Head of caudate nucleus (tissue), 42 donors: ENCODE results near the gene MCTP1.
A peak's percentile ranks its signal among the peaks of the same experiment; 100 is the strongest.
"Not testable (repeated sequence)": the region's sequence is repeated elsewhere in the genome, so short reads cannot be mapped to it uniquely, and the experiment has no call there.

Experiments used
- DNase-seq, 42 donors: peaks; one replicate each; pipeline versions ENCODE4 v3.0.0 to v3.0.0-alpha.2; 2020 to 2021; ENCODE audit warnings: mixed read lengths in 7 of 42
- intact Hi-C: fragments of 100-400 bp; cut with DNase I; formaldehyde crosslinking; loops from one replicate; pipeline ENCODE4 v1.15.0; 2022

MCTP1 gene

DNA sequence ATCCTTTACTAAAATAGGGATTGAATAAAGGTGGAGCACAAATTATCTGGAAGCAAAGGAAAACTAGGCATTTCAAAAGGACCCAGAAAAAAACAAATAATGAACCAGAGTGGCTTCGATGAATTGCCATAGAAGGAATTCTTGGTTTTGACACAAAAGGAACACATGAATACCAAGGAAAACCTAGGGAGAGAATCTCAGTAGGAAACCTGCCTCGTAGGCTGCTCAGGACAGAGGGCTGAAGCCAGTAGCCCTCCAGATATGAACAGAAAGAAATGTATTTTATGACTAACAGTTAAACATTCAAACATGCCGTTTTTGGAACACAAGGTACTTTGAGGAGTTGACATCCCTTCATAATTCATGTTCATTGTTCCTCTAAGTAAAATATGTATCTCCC is 420.9 kb downstream of the MCTP1 start:
- no peak for DNase-seq
- intact Hi-C loops = no loop called here

DNA sequence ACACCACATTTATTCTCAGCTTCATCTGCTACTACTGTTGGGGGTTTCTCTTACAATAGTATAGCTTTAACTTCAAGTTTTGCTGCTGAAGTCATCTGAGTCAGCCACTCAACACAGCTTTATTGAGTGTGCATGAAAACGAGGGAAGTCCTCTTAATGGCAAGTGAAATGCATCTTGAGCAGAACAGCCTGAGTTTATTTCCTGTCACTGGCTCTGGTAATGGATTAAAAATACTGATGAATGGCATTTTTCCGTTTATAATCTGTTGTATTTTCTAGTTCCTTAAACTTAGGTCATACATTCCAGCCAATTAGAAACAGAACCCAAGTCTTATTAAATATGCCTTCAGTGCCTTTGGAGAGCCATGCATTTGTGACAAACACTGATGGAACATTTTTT is 427.8 kb downstream of the MCTP1 start:
- intact Hi-C loops = no loop called here
- no peak for DNase-seq

DNA sequence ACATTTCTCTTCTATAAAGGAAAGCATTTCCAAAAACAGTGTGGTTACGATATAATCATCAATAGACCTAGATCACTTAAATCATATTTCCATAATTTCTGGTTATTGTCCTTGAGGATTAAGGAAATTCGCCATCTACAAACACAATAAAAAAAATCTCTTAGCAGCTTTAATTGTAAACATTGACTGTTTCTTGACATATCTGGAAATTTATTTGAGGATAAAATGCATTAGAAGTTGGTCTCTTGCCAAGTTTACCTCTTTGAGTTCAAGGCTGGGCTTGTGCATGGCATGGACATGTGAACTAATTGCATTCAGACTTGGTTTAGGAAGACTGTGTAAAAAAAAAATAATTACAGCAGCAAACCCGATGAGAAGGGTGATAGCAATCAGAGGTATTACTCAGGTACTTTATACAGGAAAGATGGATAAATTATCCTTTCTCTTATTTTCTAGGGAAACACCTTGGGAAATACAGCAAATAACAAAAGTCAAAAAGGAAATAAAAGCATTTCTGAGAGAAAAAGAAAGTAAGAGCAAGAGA is 428.6 kb downstream of the MCTP1 start:
- intact Hi-C loops = no loop called here
- no peak for DNase-seq

DNA sequence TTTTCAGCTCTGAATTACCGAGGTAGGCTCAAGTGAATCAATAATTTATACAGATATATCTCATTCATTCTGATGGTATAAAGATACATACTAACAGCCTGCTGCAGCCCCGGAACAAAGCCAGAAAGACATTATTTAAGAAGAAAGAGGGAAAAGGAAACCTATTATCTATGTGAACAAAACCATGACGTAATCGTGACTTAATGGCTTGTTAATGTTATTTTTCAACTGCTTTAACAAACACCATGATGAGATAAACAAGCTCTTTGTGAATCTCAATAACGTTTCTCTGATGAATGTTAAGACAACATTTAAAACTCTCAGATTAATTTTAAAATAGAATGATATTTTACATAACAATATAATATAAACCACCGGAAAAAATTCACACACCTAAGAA is 429.4 kb downstream of the MCTP1 start:
- no peak for DNase-seq

DNA sequence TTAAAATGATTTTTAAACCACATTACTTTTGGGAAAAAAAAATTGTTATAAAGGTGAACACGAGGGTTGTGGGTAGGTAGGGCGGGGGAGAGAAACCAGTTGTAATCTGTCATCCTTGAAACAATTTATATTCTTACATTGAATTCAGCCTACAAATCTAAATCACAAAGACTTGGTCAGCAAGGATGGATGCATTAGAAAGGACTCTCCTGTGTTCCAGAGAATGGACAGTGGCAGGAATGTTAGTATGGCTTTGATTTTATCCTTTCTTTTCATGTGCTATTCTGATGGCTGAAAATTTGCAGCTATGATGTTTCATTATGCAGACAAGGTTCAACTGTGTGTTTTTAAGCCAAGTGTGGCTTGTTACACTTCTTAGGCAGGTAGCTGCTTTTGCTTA is 431.8 kb downstream of the MCTP1 start:
- DNase-seq = no peak

More for the DNA sequence above, 429.4 kb downstream of the MCTP1 start:
- intact Hi-C loops = no loop called here

DNA sequence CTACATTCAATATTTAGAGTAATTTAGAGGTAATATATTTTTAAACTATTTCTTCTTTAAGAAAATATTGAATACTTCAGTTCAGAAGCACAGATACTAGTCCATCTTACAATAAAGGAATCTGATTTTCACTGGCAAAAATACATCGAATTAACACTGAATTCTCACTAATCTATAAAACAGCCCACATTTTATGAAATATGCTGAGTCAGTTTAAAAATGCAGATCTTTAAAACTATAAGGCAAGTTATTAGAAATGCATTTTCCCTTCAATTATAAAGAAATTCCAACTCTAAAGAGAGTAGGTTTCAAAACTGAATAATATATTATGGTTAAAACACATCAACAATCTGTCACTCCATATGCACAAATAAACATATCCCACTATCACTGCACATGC is 433.9 kb downstream of the MCTP1 start:
- intact Hi-C loops = no loop called here
- DNase-seq = no peak

More for the DNA sequence above, 431.8 kb downstream of the MCTP1 start:
- intact Hi-C loops = no loop called here

DNA sequence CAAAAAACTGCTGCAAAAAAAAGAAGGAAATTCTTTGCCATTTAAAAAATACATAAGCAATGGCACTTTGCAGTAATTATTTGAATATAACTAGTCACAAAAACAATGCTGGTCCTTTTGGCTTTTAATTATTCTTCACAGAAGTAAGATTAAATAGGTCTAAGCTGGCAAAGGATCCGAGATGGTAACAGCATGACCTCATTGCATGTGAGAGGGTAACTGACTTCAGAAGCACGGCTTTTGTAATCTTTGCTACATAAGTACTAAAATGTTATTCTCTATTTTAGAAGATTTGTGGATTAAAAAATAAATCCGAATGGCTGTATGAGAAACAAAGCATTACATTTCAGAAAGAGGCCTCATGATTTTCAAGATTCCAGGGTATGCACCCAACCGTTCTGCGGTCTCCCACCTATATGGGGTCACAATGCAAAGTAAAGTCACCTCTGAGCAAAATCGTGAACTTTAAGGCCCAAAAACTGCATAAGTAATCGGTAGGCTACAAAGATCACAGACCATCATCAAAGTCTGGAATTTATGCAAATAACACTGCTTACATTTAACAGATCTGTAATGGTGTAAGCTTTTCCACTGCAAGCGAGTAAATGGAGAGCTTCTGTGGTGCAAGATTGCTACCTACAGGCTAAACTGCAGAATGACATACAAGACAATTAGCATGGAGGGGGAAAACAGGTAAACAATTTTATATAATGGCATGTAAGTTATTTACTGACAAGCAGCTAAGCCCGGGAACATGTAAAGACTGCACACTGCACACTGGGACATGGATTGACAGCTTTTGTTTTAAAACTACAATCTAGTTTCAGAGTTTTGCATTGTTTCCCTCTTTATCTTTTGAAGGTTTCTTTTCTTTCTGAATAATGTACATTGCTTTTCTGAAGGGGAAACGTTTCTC is 434.8 kb downstream of the MCTP1 start:
- DNase-seq = peak in 12 of 42 donors; percentile 7 to 63 (median 28)
- intact Hi-C loops = no loop called here

DNA sequence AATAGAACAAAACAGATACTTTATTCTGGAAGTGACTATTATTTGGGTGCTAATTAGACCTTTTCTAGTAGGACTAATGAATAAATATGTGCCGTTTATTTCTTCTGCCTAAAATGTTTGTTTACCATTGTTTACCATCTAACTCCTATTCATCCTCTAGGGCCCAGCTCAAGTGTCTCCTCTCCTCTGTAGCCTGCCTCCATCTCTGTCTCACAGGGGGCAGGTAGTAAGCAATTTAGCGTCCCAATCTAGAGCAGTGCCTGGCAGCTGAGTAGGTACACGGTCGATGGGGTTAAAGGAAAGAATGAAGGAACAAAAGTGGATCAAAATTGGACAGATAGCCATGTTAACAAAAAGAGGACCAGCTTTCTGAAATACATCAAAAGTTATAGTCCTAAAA is 435.6 kb downstream of the MCTP1 start:
- DNase-seq = no peak
- intact Hi-C loops = no loop called here

DNA sequence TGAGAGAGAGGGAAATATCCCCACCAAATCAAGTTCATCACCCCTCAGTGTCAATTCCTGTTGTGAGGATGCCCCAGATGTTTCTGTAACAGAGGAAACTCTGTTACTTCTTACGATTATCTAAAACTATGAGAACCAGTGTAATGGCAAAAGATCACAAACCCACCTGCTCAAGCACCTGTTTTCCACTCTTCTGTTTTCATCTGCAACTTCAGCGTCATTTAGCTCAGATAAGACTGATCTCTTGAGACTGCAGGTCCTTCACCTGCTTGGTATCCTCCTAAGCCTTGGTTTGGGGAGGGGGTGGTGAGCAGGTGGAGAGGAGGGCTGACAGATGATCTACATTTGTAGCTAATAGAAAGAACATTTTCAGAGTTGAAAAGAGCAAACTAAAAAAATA is 437.2 kb downstream of the MCTP1 start:
- intact Hi-C loops = no loop called here
- DNase-seq = no peak

DNA sequence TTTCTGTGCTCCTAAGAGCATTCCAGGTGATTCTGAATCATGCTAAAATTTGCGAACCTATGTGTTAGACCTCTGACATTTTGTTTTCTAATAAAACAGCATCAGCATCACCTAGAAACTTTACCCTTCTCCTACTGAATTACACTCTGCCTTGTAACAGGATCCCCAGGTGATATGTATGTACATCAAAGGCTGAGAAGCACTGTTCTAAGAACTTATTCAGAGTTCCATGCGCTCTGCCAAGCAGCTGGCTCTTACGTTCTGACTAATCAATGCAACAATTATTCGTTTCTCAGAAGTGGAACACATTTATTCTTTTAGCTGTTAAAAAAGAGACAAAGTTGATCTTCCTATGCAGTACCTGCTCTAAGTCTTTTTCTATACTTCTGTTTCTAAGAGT is 437.9 kb downstream of the MCTP1 start:
- intact Hi-C loops = no loop called here
- no peak for DNase-seq

DNA sequence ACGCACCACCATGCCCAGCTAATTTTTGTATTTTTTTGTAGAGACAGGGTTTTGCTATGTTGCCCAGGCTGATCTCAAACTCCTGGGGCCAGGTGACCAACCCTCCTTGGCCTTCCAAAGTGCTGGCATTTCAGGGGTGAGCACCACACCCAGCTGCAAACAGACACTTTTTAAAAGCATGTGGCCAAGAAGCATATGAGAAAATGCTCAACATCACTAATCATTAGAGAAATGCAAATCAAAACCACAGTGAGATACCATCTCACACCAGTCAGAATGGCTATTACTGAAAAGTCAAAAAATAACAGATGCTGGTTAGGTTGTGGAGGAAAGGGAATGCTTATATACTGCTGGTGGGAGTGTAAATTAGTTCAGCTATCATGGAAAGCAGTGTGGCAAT is 439.2 kb downstream of the MCTP1 start:
- intact Hi-C loops = not testable (repeated sequence)

DNA sequence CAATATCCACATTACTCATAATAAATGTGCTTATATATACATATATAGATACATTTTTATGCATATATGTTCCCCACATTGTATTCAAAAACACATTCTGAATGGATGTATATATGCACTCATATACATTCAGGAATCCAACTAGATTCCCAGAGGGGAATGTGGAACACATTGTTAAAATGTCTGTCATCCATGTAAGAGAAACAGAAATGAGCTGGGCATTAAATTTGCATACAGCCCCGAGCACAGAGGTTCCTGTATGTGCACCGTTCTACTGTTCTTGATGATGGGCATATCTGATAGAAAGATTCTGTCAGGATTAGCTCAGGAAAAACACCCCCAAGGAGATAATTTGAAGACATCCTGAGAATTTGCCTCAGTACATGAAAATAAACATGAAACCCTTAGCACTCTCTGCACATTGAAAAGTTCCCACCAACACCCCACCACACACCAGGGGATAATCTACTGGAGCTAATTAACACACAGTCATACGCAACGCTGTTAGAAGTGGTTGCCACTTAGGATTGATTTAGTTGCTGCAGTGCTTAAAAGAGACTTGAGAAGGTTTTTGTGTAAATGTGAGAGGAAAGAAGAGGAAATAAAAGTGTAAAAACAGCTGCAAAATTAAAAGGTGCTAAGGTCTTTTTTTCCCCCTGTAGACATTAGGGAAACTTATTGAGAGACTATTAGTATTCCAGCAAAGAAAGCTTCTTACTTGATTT is 443.1 kb downstream of the MCTP1 start:
- intact Hi-C loops = no loop called here
- no peak for DNase-seq

More for the DNA sequence above, 439.2 kb downstream of the MCTP1 start:
- not testable (repeated sequence) for DNase-seq

DNA sequence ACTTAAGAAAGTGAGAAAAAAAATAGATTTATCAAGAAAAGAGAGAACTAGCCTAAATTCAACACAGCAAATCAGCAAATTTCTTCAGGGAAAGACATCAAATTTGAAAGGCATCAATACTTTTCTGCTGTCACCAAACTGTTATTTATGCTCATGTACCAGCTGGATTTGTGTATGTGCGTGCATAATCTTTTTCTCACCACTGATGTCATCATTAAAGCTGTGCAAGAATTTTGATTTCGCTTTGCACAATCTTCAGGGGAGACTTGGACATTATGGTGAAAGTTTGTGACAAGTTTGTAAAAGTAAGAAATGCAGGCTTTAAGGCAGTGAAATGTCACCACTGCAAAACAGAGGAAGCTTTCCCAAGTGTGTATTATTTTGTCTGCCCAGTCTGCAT is 451.0 kb downstream of the MCTP1 start:
- intact Hi-C loops = no loop called here
- no peak for DNase-seq

DNA sequence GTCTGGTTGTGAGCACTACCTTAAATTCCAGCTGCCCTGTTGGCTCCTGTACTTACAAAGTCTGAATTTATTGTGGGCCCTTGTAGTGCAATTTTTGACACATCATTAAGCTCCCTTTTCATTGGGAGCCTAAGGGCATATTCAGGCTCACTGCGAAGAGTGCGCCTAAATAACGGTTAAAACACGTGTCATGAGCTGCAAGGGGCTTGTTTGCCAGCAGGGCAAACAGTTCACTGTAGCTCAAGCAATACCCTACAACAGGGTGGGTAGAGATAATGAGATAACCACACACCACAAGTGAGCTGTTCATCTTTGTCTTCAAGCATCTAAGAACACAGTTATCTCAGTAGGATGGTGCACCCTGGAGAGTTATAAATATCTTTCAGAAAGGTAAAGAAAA is 452.2 kb downstream of the MCTP1 start:
- intact Hi-C loops = no loop called here
- DNase-seq = no peak

DNA sequence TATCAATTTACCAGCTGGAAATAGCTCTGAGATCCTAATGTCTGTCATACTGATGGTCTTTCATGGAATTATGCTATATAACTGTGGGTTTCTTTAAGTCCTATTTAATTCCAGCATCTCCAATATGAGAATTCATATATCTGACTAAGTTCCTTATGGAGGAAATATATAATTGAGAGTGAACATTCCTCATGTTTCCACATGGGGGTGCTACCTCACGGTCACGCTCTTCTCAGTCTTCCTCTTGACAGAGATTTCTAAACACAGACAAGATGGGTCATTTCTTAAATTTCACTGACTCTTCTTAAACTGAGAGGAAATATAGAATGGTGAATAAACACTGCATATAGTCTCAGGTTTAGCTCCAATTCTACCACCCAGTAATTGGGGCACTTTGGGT is 454.4 kb downstream of the MCTP1 start:
- DNase-seq = peak in 5 of 42 donors; percentile 4 to 50 (median 26)
- intact Hi-C loops = no loop called here

DNA sequence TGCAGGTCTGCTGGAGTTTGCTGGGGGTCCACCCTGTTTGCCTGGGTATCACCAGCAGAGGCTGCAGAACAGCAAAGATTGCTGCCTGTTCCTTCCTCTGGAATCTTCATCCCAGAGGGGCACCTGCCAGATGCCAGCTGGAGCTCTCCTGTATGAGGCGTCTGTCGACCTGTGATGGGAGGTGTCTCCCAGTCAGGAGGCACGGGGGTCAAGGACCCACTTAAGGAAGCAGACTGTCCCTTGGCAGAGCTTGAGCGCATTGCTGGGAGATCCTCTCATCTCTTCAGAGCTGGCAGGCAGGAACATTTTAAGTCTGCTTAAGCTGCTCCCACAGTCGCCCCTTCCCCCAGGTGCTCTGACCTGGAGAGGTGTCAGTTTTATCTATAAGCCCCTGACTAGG is 456.7 kb downstream of the MCTP1 start:
- intact Hi-C loops, DNase-seq: not testable (repeated sequence)

DNA sequence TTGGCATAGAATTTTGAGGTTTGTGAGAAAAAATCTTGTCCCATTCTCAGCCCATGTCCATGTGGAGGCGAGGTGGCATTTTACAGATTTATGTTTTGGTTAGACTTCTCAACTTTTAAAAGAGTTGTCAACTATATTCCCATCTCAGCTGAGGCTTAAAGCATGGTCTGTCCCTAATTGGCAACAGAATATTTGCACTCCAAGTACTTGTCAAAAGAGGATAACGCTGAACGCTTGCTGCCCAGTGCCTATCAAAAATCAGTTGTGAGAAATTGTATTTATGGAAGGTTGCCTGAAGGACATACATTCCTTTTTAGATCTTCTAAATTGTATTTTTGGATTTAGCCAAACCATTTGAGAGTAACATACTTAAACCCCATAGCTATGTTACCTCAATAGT is 464.4 kb downstream of the MCTP1 start:
- DNase-seq = no peak
- intact Hi-C loops = no loop called here

DNA sequence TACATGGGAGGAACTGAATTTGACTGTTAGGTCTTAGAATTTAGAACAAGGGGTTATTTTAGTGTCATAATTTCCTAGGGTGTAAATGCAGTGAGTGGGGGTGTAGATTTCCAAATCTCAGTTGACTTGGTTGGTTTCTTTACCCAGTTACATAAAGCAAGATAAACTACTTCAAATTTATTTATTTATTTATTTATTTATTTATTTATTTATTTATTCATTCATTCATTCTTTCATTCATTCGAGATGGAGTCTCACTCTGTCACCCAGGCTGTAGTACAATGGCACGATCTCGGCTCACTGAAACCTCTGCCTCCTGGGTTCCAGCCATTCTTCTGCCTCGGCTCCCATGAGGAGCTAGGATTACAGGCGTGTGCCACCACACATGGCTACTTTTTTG is 466.0 kb downstream of the MCTP1 start:
- intact Hi-C loops = no loop called here
- no peak for DNase-seq

DNA sequence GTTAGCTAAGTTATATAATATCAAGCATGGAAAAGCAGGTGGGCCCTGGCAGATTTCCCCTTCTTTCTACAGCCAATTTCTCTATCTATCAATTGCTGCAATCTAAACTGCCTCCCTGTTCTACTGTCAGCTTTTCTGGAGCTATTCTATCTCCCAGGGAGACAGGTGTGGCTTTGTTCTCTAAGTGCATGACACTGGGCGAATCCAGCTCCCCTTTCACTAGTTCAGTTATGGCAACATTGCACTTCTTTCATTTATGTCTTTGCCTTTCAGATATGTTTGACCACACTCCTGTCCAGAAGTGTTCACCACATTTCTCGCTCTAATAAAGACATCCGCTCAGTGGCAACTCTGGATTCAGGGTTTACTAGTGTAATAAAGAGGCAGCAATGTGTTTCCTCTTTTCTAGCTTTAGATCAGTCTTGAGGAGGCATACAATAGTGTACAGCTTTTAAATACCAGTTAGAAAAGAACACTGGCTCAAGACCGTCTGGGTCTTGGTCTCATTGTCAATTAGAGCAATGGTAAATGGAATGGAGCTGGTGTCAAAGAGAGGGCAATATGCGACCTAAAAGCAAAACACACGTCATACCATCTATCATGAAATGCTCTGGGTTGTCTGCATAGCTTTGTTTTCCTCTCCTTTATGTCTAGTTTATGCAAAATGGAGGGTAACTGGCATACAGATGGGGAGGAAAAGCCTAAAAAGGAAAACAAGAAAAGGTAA is 469.4 kb downstream of the MCTP1 start:
- intact Hi-C loops = no loop called here
- DNase-seq = no peak

DNA sequence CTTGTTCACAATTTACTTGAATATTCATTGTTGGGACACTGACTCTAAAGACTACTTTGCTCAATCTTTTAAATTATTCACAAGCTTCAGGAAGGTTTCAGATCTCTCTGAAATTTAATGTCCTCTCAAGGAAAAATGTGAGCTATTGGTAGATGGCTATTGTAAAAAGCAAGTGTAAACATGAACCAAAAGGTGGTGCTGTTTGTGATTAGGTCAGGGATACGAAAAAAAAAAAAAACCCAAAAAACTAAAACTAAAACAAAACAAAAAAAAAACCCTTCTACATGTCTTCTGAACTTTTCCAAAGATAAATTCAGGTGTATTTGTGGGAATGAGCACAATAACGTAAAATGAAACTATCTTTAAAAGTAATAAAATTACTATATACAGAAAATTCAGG is 472.7 kb downstream of the MCTP1 start:
- intact Hi-C loops = no loop called here
- DNase-seq = no peak
